K562 (cell line): ENCODE data around the gene POLD4. TPM values are rescaled to one million over a fixed set of nuclear protein-coding genes. Genes with fewer than 3 reads are reported as not detected.

Experiments
- ARID2 ChIP-seq: fragments of 450-650 bp; IDR thresholded peaks from 2 replicates; pipeline ENCODE4 v1.6.1; 2017; ENCODE audit warnings: antibody characterized with exemption, mild to moderate bottlenecking
- CBFB ChIP-seq: sonication (generic); formaldehyde crosslinking; IDR thresholded peaks from 2 replicates; pipeline ENCODE4 v1.4.0; 2020; ENCODE audit warnings: mild to moderate bottlenecking, missing genetic modification reagents
- CCNT2 ChIP-seq: IDR thresholded peaks from 2 replicates; pipeline ENCODE4 v1.6.1; 2011; ENCODE audit warnings: borderline replicate concordance, low read depth, mild to moderate bottlenecking, moderate library complexity, mixed read lengths, low read length; ENCODE audit not compliant: insufficient read length; ENCODE audit errors: extremely low read depth
- ELK3 ChIP-seq: fragments of 450-650 bp; formaldehyde crosslinking; IDR thresholded peaks from 2 replicates; pipeline ENCODE4 v1.4.0; 2020; ENCODE audit warnings: mild to moderate bottlenecking
- HEY1 ChIP-seq: fragments of 250-450 bp; sonication (Bioruptor Pico); IDR thresholded peaks from 2 replicates; pipeline ENCODE4 v1.5.0; 2020; ENCODE audit warnings: mild to moderate bottlenecking, moderate library complexity, borderline replicate concordance
- KLF16 ChIP-seq: IDR thresholded peaks from 2 replicates; pipeline ENCODE4 v1.6.1; 2016; ENCODE audit warnings: antibody characterized with exemption
- NFIX ChIP-seq: fragments of 250-450 bp; sonication (Bioruptor Pico); IDR thresholded peaks from 2 replicates; pipeline ENCODE4 v1.4.0; 2020; ENCODE audit warnings: low read depth, mild to moderate bottlenecking, moderate library complexity
- NKRF ChIP-seq: fragments of 450-650 bp; IDR thresholded peaks from 2 replicates; pipeline ENCODE4 v1.6.1; 2016; ENCODE audit warnings: borderline replicate concordance
- RBM17 ChIP-seq: fragments of 200-400 bp; formaldehyde crosslinking; IDR thresholded peaks from 2 replicates; pipeline ENCODE4 v1.6.1; 2017; ENCODE audit warnings: low read depth, mild to moderate bottlenecking, low read length, borderline replicate concordance
- SMAD3 ChIP-seq: fragments of 450-650 bp; formaldehyde crosslinking; conservative IDR thresholded peaks from 2 replicates; pipeline ENCODE4 v1.4.0; 2020; ENCODE audit warnings: mild to moderate bottlenecking
- VEZF1 ChIP-seq: fragments of 200-800 bp; sonication (Bioruptor generic); IDR thresholded peaks from 2 replicates; pipeline ENCODE4 v1.6.1; 2017; ENCODE audit warnings: missing genetic modification characterization, missing compliant biosample characterization
- ZBED1 ChIP-seq: IDR thresholded peaks from 2 replicates; pipeline ENCODE4 v1.6.1; 2014
- ZBTB7A ChIP-seq: IDR thresholded peaks from 2 replicates; pipeline ENCODE4 v1.6.1; 2011; ENCODE audit warnings: low read depth, mild to moderate bottlenecking, low read length, moderate library complexity, borderline replicate concordance; ENCODE audit not compliant: control insufficient read depth
- ZKSCAN3 ChIP-seq: fragments of 250-450 bp; sonication (Bioruptor Pico); IDR thresholded peaks from 2 replicates; pipeline ENCODE4 v1.4.0; 2020
- polyA plus RNA-seq, 8 experiments: library from polyadenylated mRNA; depleted of rRNA in 4 of 8; stranded (reverse) in 5 of 8; unstranded in 3 of 8; fragments of >200 nt; fragmentation: Nextera tagmentation in 2 of 8; fragmentation: Illumina TruSeq in 1 of 8; extraction: Ambion mirVana in 2 of 8; extraction: Trizol in 1 of 8; gene quantifications; 2 replicates each; pipeline versions ENCODE4 v1.2.1 to v1.2.3, GENCODE V29; 2011 to 2014; ENCODE audit warnings: inconsistent platforms in 1 of 8, missing spikeins in 1 of 8
- total RNA-seq, 7 experiments: library from RNA; depleted of rRNA in 6 of 7; stranded (reverse); fragments of >200 nt in 6 of 7; fragmentation: Illumina TruSeq in 2 of 7; extraction: Trizol in 2 of 7; gene quantifications; 2 replicates each; pipeline versions ENCODE4 v1.2.1 to v1.2.3, GENCODE V29; 2011 to 2021; ENCODE audit warnings: low replicate concordance in 1 of 7
- TF ChIP-seq, protein P1 (sequence below), 2 experiments: fragments of 450-650 bp; conservative IDR thresholded peaks; 2 replicates each; pipeline ENCODE4 v1.6.1; 2017; ENCODE audit warnings: mild to moderate bottlenecking in 2 of 2, moderate library complexity in 2 of 2
- TF ChIP-seq, protein P2 (sequence below): sonication (generic); formaldehyde crosslinking; IDR thresholded peaks from 2 replicates; pipeline ENCODE4 v1.9.0; 2022; ENCODE audit warnings: mild to moderate bottlenecking, missing genetic modification reagents
- TF ChIP-seq, protein P3 (sequence below), 2 experiments: IDR thresholded peaks; 2 replicates each; pipeline ENCODE4 v1.6.1; 2012; ENCODE audit warnings: improper control_type of control experiment in 2 of 2, low read depth in 2 of 2, low read length in 2 of 2, borderline replicate concordance in 1 of 2

The POLD4 gene
- total and polyA plus RNA-seq, 9 of the 15 experiments (the other 6 are each of a cell fraction or from before 2014, with no cell fraction given), result 5.8 to 64.5 (median 18.3) TPM

GRCh38 chr11:67379061-67380058 lies 26.0 kb upstream of the POLD4 start (continued):
- TF ChIP-seq VEZF1 (CRISPR knock-in tag) (peak; percentile 52; the same call in 1 of the 2 replicates), CBFB (CRISPR knock-in tag) (0 out of 2 replicates have a peak, but pooled peaks have one; percentile 43), ZKSCAN3 (CRISPR knock-in tag) (no peak), SMAD3 (CRISPR knock-in tag) (peak; percentile 68; the same call in 1 of the 2 replicates), HEY1 (no peak), ELK3 (CRISPR knock-in tag) (no peak), CCNT2 (peak; percentile 62), KLF16 (no peak), ARID2 (no peak), NFIX (CRISPR knock-in tag) (no peak), ZBED1 (no peak), RBM17 (no peak), NKRF (no peak), ZBTB7A (no peak; the same call in 1 of the 2 replicates)
- TF ChIP-seq, protein P1, sequence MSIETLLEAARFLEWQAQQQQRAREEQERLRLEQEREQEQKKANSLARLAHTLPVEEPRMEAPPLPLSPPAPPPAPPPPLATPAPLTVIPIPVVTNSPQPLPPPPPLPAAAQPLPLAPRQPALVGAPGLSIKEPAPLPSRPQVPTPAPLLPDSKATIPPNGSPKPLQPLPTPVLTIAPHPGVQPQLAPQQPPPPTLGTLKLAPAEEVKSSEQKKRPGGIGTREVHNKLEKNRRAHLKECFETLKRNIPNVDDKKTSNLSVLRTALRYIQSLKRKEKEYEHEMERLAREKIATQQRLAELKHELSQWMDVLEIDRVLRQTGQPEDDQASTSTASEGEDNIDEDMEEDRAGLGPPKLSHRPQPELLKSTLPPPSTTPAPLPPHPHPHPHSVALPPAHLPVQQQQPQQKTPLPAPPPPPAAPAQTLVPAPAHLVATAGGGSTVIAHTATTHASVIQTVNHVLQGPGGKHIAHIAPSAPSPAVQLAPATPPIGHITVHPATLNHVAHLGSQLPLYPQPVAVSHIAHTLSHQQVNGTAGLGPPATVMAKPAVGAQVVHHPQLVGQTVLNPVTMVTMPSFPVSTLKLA (conservative IDR thresholded peaks at IDR 0.05), result no peak
- TF ChIP-seq, protein P2, sequence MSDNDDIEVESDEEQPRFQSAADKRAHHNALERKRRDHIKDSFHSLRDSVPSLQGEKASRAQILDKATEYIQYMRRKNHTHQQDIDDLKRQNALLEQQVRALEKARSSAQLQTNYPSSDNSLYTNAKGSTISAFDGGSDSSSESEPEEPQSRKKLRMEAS, result no peak
- TF ChIP-seq, protein P3, sequence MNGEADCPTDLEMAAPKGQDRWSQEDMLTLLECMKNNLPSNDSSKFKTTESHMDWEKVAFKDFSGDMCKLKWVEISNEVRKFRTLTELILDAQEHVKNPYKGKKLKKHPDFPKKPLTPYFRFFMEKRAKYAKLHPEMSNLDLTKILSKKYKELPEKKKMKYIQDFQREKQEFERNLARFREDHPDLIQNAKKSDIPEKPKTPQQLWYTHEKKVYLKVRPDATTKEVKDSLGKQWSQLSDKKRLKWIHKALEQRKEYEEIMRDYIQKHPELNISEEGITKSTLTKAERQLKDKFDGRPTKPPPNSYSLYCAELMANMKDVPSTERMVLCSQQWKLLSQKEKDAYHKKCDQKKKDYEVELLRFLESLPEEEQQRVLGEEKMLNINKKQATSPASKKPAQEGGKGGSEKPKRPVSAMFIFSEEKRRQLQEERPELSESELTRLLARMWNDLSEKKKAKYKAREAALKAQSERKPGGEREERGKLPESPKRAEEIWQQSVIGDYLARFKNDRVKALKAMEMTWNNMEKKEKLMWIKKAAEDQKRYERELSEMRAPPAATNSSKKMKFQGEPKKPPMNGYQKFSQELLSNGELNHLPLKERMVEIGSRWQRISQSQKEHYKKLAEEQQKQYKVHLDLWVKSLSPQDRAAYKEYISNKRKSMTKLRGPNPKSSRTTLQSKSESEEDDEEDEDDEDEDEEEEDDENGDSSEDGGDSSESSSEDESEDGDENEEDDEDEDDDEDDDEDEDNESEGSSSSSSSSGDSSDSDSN (IDR thresholded peaks at IDR 0.05; ENCODE audit: borderline replicate concordance in 1 of 2, low read depth in 2 of 2, low read length in 2 of 2), result no peak
